HepG2 (cell line): Measurements from ENCODE around the gene PCYOX1L. TPM values are rescaled to one million over a fixed set of nuclear protein-coding genes. Genes with fewer than 3 reads are reported as not detected.

ENCODE experiments used
- ARNT2 ChIP-seq: sonication (generic); formaldehyde crosslinking; IDR thresholded peaks from 2 replicates; pipeline ENCODE4 v1.8.0; 2022; ENCODE audit warnings: mild to moderate bottlenecking, low read depth, missing genetic modification reagents, moderate library complexity
- ASH2L ChIP-seq: fragments of 300-600, 200-600 bp; sonication (generic); IDR thresholded peaks from 2 replicates; pipeline ENCODE4 v1.7.0; 2017; ENCODE audit warnings: low read depth, mild to moderate bottlenecking, moderate library complexity, mixed read lengths, low read length; ENCODE audit not compliant: insufficient read length
- EEA1 ChIP-seq: sonication (generic); formaldehyde crosslinking; IDR thresholded peaks from 2 replicates; pipeline ENCODE4 v1.5.1; 2020; ENCODE audit warnings: mild to moderate bottlenecking, missing genetic modification reagents, borderline replicate concordance
- FOSL2 ChIP-seq: sonication (generic); formaldehyde crosslinking; IDR thresholded peaks from 2 replicates; pipeline ENCODE4 v1.4.0; 2020; ENCODE audit warnings: missing genetic modification reagents
- HMGA1 ChIP-seq: sonication (generic); formaldehyde crosslinking; conservative IDR thresholded peaks from 2 replicates; pipeline ENCODE4 v1.4.0; 2020; ENCODE audit warnings: missing genetic modification reagents
- MAF1 ChIP-seq: sonication (generic); formaldehyde crosslinking; IDR thresholded peaks from 2 replicates; pipeline ENCODE4 v1.5.0; 2020; ENCODE audit warnings: missing genetic modification reagents, borderline replicate concordance
- MTF2 ChIP-seq: sonication (generic); formaldehyde crosslinking; IDR thresholded peaks from 2 replicates; pipeline ENCODE4 v1.5.0; 2020; ENCODE audit warnings: missing genetic modification reagents, borderline replicate concordance
- MXD4 ChIP-seq: IDR thresholded peaks from 2 replicates; pipeline ENCODE4 v1.6.1; 2016; ENCODE audit warnings: mild to moderate bottlenecking, missing biosample characterization, missing genetic modification reagents
- REPIN1 ChIP-seq: sonication (generic); formaldehyde crosslinking; IDR thresholded peaks from 2 replicates; pipeline ENCODE4 v1.8.0; 2022; ENCODE audit warnings: missing genetic modification reagents, low read depth, mild to moderate bottlenecking, borderline replicate concordance
- RXRA ChIP-seq: sonication (generic); formaldehyde crosslinking; IDR thresholded peaks from 2 replicates; pipeline ENCODE4 v1.5.1; 2020; ENCODE audit warnings: missing genetic modification reagents
- SAFB2 ChIP-seq: sonication (generic); formaldehyde crosslinking; IDR thresholded peaks from 2 replicates; pipeline ENCODE4 v1.5.1; 2020; ENCODE audit warnings: missing genetic modification reagents, low read depth, mild to moderate bottlenecking, borderline replicate concordance
- SRY ChIP-seq: sonication (generic); formaldehyde crosslinking; IDR thresholded peaks from 2 replicates; pipeline ENCODE4 v1.8.0; 2022; ENCODE audit warnings: mild to moderate bottlenecking, missing genetic modification reagents
- TRIM22 ChIP-seq: fragments of 450-650 bp; IDR thresholded peaks from 2 replicates; pipeline ENCODE4 v1.6.1; 2017
- ZFP41 ChIP-seq: sonication (generic); formaldehyde crosslinking; IDR thresholded peaks from 2 replicates; pipeline ENCODE4 v1.4.0; 2020; ENCODE audit warnings: mild to moderate bottlenecking, missing genetic modification reagents, borderline replicate concordance
- ZNF138 ChIP-seq: sonication (generic); formaldehyde crosslinking; IDR thresholded peaks from 2 replicates; pipeline ENCODE4 v1.5.0; 2020; ENCODE audit warnings: mild to moderate bottlenecking, low read depth, missing genetic modification reagents
- ZNF232 ChIP-seq: sonication (generic); formaldehyde crosslinking; IDR thresholded peaks from 2 replicates; pipeline ENCODE4 v1.4.0; 2020; ENCODE audit warnings: missing genetic modification reagents, borderline replicate concordance
- ZNF235 ChIP-seq: sonication (generic); formaldehyde crosslinking; IDR thresholded peaks from 2 replicates; pipeline ENCODE4 v1.8.1; 2023; ENCODE audit warnings: mild to moderate bottlenecking, missing genetic modification reagents, borderline replicate concordance
- ZNF33A ChIP-seq: sonication (generic); formaldehyde crosslinking; IDR thresholded peaks from 2 replicates; pipeline ENCODE4 v1.5.1; 2020; ENCODE audit warnings: missing genetic modification reagents, mild to moderate bottlenecking, moderate library complexity, borderline replicate concordance
- ZNF549 ChIP-seq: sonication (generic); formaldehyde crosslinking; IDR thresholded peaks from 2 replicates; pipeline ENCODE4 v1.5.0; 2020; ENCODE audit warnings: missing genetic modification reagents
- ZNF576 ChIP-seq: sonication (generic); formaldehyde crosslinking; IDR thresholded peaks from 2 replicates; pipeline ENCODE4 v1.4.0; 2020; ENCODE audit warnings: mild to moderate bottlenecking, missing genetic modification reagents
- ZSCAN22 ChIP-seq: sonication (generic); formaldehyde crosslinking; IDR thresholded peaks from 2 replicates; pipeline ENCODE4 v1.4.0; 2020; ENCODE audit warnings: mild to moderate bottlenecking, missing genetic modification reagents
- polyA plus RNA-seq, 8 experiments: library from polyadenylated mRNA; depleted of rRNA in 3 of 8; stranded (reverse) in 7 of 8; unstranded in 1 of 8; fragments of >200 nt; fragmentation: Illumina TruSeq in 4 of 8; extraction: Trizol in 4 of 8; gene quantifications; 2 replicates each; pipeline versions ENCODE4 v1.2.1 to v1.2.3, GENCODE V29; 2011 to 2016; ENCODE audit warnings: low read depth in 4 of 8, missing spikeins in 1 of 8, mixed read lengths in 1 of 8; ENCODE audit not compliant: insufficient read depth in 1 of 8
- total RNA-seq, 5 experiments: library from RNA; depleted of rRNA; stranded (reverse); fragments of >200 nt; fragmentation: Illumina TruSeq; extraction: Trizol; gene quantifications; 2 replicates each; pipeline ENCODE4 v1.2.3, GENCODE V29; 2016; ENCODE audit warnings: low read depth in 1 of 5
- TF ChIP-seq, protein P1 (sequence below): sonication (generic); formaldehyde crosslinking; IDR thresholded peaks from 2 replicates; pipeline ENCODE4 v1.5.0; 2020; ENCODE audit warnings: mild to moderate bottlenecking, low read depth, missing genetic modification reagents, borderline replicate concordance
- TF ChIP-seq, protein P2 (sequence below): sonication (generic); formaldehyde crosslinking; IDR thresholded peaks from 2 replicates; pipeline ENCODE4 v1.5.0; 2020; ENCODE audit warnings: missing genetic modification reagents, mild to moderate bottlenecking, borderline replicate concordance
- TF ChIP-seq, protein P3 (sequence below): sonication (generic); formaldehyde crosslinking; IDR thresholded peaks from 2 replicates; pipeline ENCODE4 v1.5.1; 2020; ENCODE audit warnings: mild to moderate bottlenecking, missing genetic modification reagents, borderline replicate concordance
- TF ChIP-seq, protein P4 (sequence below): sonication (generic); formaldehyde crosslinking; IDR thresholded peaks from 2 replicates; pipeline ENCODE4 v1.9.0; 2021; ENCODE audit warnings: missing genetic modification reagents, borderline replicate concordance

The PCYOX1L gene
- total and polyA plus RNA-seq, 2 of the 13 experiments (the other 11 are each of a cell fraction or from before 2014, with no cell fraction given) = 1.00 to 3.7 TPM

- TF ChIP-seq EEA1 (CRISPR knock-in tag) = no peak
- TF ChIP-seq ZNF33A = no peak
- TF ChIP-seq ZNF138 = no peak
- TF ChIP-seq ZFP41 (CRISPR knock-in tag) = no peak
- no peak for TF ChIP-seq MTF2 (CRISPR knock-in tag)
- no peak for TF ChIP-seq ARNT2
- no peak for TF ChIP-seq MXD4 (CRISPR knock-in tag)
- TF ChIP-seq, protein P1, sequence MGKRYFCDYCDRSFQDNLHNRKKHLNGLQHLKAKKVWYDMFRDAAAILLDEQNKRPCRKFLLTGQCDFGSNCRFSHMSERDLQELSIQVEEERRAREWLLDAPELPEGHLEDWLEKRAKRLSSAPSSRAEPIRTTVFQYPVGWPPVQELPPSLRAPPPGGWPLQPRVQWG (CRISPR knock-in tag) = no peak
- no peak for TF ChIP-seq TRIM22
- TF ChIP-seq ASH2L = peak; percentile 63
- no peak for TF ChIP-seq ZNF549
- TF ChIP-seq, protein P2, sequence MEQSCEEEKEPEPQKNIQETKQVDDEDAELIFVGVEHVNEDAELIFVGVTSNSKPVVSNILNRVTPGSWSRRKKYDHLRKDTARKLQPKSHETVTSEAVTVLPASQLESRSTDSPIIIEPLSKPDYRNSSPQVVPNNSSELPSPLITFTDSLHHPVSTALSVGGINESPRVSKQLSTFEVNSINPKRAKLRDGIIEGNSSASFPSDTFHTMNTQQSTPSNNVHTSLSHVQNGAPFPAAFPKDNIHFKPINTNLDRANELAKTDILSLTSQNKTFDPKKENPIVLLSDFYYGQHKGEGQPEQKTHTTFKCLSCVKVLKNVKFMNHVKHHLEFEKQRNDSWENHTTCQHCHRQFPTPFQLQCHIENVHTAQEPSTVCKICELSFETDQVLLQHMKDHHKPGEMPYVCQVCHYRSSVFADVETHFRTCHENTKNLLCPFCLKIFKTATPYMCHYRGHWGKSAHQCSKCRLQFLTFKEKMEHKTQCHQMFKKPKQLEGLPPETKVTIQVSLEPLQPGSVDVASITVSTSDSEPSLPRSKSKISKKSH (CRISPR knock-in tag) = no peak
- TF ChIP-seq ZNF232 (CRISPR knock-in tag) = no peak
- TF ChIP-seq SRY (CRISPR knock-in tag) = no peak
- no peak for TF ChIP-seq MAF1 (CRISPR knock-in tag)
- no peak for TF ChIP-seq HMGA1
- no peak for TF ChIP-seq ZSCAN22 (CRISPR knock-in tag)
- no peak for TF ChIP-seq ZNF576
- peak; percentile 62; the same call in 1 of the 2 replicates for TF ChIP-seq REPIN1
- TF ChIP-seq SAFB2 (CRISPR knock-in tag) = no peak
- TF ChIP-seq, protein P3, sequence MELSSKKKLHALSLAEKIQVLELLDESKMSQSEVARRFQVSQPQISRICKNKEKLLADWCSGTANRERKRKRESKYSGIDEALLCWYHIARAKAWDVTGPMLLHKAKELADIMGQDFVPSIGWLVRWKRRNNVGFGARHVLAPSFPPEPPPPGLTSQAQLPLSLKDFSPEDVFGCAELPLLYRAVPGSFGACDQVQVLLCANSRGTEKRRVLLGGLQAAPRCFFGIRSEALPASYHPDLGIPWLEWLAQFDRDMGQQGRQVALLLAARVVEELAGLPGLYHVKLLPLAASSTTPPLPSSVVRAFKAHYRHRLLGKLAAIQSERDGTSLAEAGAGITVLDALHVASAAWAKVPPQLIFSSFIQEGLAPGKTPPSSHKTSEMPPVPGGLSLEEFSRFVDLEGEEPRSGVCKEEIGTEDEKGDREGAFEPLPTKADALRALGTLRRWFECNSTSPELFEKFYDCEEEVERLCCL (CRISPR knock-in tag) = no peak
- TF ChIP-seq RXRA = peak; percentile 45; the same call in 1 of the 2 replicates
- TF ChIP-seq ZNF235 = no peak
- TF ChIP-seq FOSL2 (CRISPR knock-in tag) = peak; percentile 42; the same call in 1 of the 2 replicates
- TF ChIP-seq, protein P4, sequence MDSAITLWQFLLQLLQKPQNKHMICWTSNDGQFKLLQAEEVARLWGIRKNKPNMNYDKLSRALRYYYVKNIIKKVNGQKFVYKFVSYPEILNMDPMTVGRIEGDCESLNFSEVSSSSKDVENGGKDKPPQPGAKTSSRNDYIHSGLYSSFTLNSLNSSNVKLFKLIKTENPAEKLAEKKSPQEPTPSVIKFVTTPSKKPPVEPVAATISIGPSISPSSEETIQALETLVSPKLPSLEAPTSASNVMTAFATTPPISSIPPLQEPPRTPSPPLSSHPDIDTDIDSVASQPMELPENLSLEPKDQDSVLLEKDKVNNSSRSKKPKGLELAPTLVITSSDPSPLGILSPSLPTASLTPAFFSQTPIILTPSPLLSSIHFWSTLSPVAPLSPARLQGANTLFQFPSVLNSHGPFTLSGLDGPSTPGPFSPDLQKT (CRISPR knock-in tag) = no peak
Measured at GRCh38 chr5:149322518-149322917, 35.3 kb upstream of the PCYOX1L start (continued).
